ENCODE results near the gene SLC10A7.

DNA sequence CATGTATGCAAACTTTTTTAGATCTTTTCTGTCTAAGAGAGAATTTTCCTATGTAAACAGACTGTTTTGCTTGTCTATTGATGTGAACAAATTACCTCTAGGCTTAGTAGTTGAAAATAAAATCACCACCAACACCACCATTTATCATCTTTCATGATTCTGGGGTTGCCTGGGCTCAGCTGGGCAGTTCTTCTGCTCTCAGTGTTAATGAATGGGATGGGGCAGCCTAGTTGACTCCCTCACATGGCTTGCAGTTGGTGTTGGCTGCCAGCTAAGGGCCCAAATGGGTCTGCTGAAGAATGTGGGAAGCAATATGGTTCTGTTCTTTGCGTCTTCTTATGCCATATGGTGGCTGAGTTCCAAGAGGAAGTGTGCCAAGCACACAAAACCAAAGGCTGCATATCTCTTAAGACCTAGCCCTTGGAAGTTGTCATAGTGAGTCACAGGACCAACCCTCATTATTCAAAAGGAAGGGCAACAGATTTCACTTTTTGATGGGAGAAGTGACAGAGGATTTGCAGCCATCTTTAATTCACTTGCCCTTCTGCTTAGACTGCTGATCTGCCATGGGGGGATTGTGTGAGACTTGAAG lies 289.5 kb downstream of the SLC10A7 start:
- no peak for TF ChIP-seq RAD21 (IDR thresholded peaks at IDR 0.05)
- TF ChIP-seq, protein P1, sequence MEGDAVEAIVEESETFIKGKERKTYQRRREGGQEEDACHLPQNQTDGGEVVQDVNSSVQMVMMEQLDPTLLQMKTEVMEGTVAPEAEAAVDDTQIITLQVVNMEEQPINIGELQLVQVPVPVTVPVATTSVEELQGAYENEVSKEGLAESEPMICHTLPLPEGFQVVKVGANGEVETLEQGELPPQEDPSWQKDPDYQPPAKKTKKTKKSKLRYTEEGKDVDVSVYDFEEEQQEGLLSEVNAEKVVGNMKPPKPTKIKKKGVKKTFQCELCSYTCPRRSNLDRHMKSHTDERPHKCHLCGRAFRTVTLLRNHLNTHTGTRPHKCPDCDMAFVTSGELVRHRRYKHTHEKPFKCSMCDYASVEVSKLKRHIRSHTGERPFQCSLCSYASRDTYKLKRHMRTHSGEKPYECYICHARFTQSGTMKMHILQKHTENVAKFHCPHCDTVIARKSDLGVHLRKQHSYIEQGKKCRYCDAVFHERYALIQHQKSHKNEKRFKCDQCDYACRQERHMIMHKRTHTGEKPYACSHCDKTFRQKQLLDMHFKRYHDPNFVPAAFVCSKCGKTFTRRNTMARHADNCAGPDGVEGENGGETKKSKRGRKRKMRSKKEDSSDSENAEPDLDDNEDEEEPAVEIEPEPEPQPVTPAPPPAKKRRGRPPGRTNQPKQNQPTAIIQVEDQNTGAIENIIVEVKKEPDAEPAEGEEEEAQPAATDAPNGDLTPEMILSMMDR (IDR thresholded peaks at IDR 0.05; ENCODE audit: low read depth, low read length, missing input control): no peak
- no peak for TF ChIP-seq TAF1 (conservative IDR thresholded peaks at IDR 0.05)
- no peak for TF ChIP-seq NR2F2 (IDR thresholded peaks at IDR 0.05)
- TF ChIP-seq, protein P2, sequence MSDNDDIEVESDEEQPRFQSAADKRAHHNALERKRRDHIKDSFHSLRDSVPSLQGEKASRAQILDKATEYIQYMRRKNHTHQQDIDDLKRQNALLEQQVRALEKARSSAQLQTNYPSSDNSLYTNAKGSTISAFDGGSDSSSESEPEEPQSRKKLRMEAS (IDR thresholded peaks at IDR 0.05): no peak
